GM12878 (cell line): Measurements from ENCODE around the gene PCBD1. TPM values are rescaled to one million over a fixed set of nuclear protein-coding genes. Genes with fewer than 3 reads are reported as not detected.

Source experiments
- ATAC-seq: fragments of 200-7000 bp; cut with Tn5 transposase; 3 replicates; pipeline ENCODE4 v1.9.1; 2020; ENCODE audit warnings: mild to moderate bottlenecking, moderate library complexity
- BruUV-seq: library from RNA; stranded (reverse); fragments of 400-500 nt; replicated peaks from 2 replicates; lab custom pipeline; 2021; lab: Mats Ljungman, UMichigan
- CTCF ChIA-PET: fragments of 300-600 bp; sonication (Branson Sonifier 250); formaldehyde crosslinking; extraction: SDS; loops from one replicate; lab custom pipeline; 2021; ENCODE audit warnings: inconsistent platforms; lab: Yijun Ruan, JAX
- POLR2A ChIA-PET: fragments of 350-600 bp; formaldehyde crosslinking; extraction: SDS; loops from one replicate; lab custom pipeline; 2021; ENCODE audit warnings: inconsistent platforms; lab: Charles Lee
- RAD21 ChIA-PET: fragments of 300-600 bp; sonication (Branson Sonifier 250); formaldehyde crosslinking; loops from one replicate; lab custom pipeline; 2023; ENCODE audit warnings: antibody characterized with exemption; ENCODE audit not compliant: unreplicated experiment; lab: Charles Lee
- SMC1A ChIA-PET: fragments of 300-600 bp; sonication (Branson Sonifier 250); formaldehyde crosslinking; loops from one replicate; lab custom pipeline; 2023; ENCODE audit not compliant: unreplicated experiment, uncharacterized antibody; lab: Charles Lee
- DNase-seq: peaks from one replicate; pipeline ENCODE4 v3.0.0-alpha.2; 2011; ENCODE audit warnings: low read depth, low spot score
- FAIRE-seq: peaks from 3 replicates; lab custom pipeline; 2011; peaks lifted over from hg19 to GRCh38; lab: Jason Lieb, UNC
- H2AFZ ChIP-seq: 2 replicates; pipeline ENCODE4 v1.6.0; 2011; ENCODE audit warnings: low read depth, low read length, control low read depth; ENCODE audit not compliant: control insufficient read depth
- H3K27ac ChIP-seq: 2 replicates; pipeline ENCODE4 v1.5.1; 2011; ENCODE audit warnings: control low read depth; ENCODE audit not compliant: control insufficient read depth, insufficient read depth
- H3K27me3 ChIP-seq, 2 experiments: replicated peaks in 1 of 2; 2 replicates each; pipeline versions ENCODE4 v1.6.0 to v1.6.1; 2011; ENCODE audit warnings: low read length in 1 of 2; ENCODE audit not compliant: control insufficient read depth in 2 of 2, insufficient read depth in 2 of 2
- H3K36me3 ChIP-seq, 2 experiments: 2 replicates each; pipeline ENCODE4 v1.5.1; 2011; ENCODE audit warnings: low read length in 1 of 2; ENCODE audit not compliant: control insufficient read depth in 2 of 2, insufficient read depth in 2 of 2
- H3K4me1 ChIP-seq: 2 replicates; pipeline ENCODE4 v1.6.1; 2011; ENCODE audit warnings: mild to moderate bottlenecking, low read length, moderate library complexity, mixed read lengths; ENCODE audit not compliant: control insufficient read depth, insufficient read depth
- H3K4me2 ChIP-seq: 2 replicates; pipeline ENCODE4 v1.6.0; 2011; ENCODE audit warnings: control low read depth; ENCODE audit not compliant: control insufficient read depth, insufficient read depth
- H3K4me3 ChIP-seq: fragments of 200-600 bp; sonication (generic); 2 replicates; pipeline ENCODE4 v1.5.1; 2016
- H3K79me2 ChIP-seq: 2 replicates; pipeline ENCODE4 v1.6.0; 2011; ENCODE audit warnings: low read length; ENCODE audit not compliant: control insufficient read depth, insufficient read depth
- H3K9ac ChIP-seq: 2 replicates; pipeline ENCODE4 v1.8.0; 2011; ENCODE audit warnings: low read length, control low read depth, mixed read lengths; ENCODE audit not compliant: control insufficient read depth, insufficient read depth
- H3K9me3 ChIP-seq: replicated peaks from 3 replicates; pipeline ENCODE4 v1.5.1; 2011; ENCODE audit warnings: mild to moderate bottlenecking, low read length; ENCODE audit not compliant: control insufficient read depth, insufficient read depth
- H4K20me1 ChIP-seq: 2 replicates; pipeline ENCODE4 v1.6.0; 2011; ENCODE audit not compliant: control insufficient read depth, insufficient read depth
- BCL11A ChIP-seq: IDR thresholded peaks from 2 replicates; pipeline ENCODE4 v1.6.1; 2011; ENCODE audit warnings: low read depth, low read length
- BHLHE40 ChIP-seq, 2 experiments: fragments of 450-650 bp in 1 of 2; IDR thresholded peaks; 2 replicates each; pipeline ENCODE4 v1.6.1; 2011 to 2017; ENCODE audit warnings: low read depth in 2 of 2, borderline replicate concordance in 1 of 2, improper control_type of control experiment in 1 of 2, low read length in 1 of 2, mild to moderate bottlenecking in 1 of 2
- IRF4 ChIP-seq: IDR thresholded peaks from 2 replicates; pipeline ENCODE4 v1.6.1; 2011; ENCODE audit warnings: low read depth, low read length
- MEF2B ChIP-seq: fragments of 450-650 bp; IDR thresholded peaks from 2 replicates; pipeline ENCODE4 v1.6.1; 2018; ENCODE audit warnings: mild to moderate bottlenecking, moderate library complexity; ENCODE audit not compliant: partially characterized antibody, poor library complexity, severe bottlenecking
- MYC ChIP-seq: IDR thresholded peaks from 2 replicates; pipeline ENCODE4 v1.6.1; 2011; ENCODE audit warnings: mild to moderate bottlenecking, low read length, moderate library complexity, inconsistent platforms; ENCODE audit not compliant: insufficient read depth, insufficient replicate concordance, insufficient read length, severe bottlenecking
- NFYB ChIP-seq: IDR thresholded peaks from 2 replicates; pipeline ENCODE4 v1.6.1; 2011; ENCODE audit warnings: low read depth, mild to moderate bottlenecking, low read length, improper control_type of control experiment, moderate library complexity; ENCODE audit not compliant: insufficient read depth
- POLR2A ChIP-seq: IDR thresholded peaks from 2 replicates; pipeline ENCODE4 v1.6.1; 2011; ENCODE audit warnings: low read depth, mild to moderate bottlenecking, low read length
- RELA ChIP-seq: fragments of 450-650 bp; IDR thresholded peaks from 2 replicates; pipeline ENCODE4 v1.8.0; 2014; ENCODE audit warnings: borderline replicate concordance; ENCODE audit not compliant: partially characterized antibody
- RFX5 ChIP-seq: IDR thresholded peaks from 2 replicates; pipeline ENCODE4 v1.6.1; 2011; ENCODE audit warnings: low read depth, low read length, improper control_type of control experiment
- SP1 ChIP-seq: IDR thresholded peaks from one replicate; pipeline ENCODE4 v1.6.1; 2011; ENCODE audit warnings: low read depth, low read length
- TCF12 ChIP-seq: IDR thresholded peaks from 2 replicates; pipeline ENCODE4 v1.6.1; 2011; ENCODE audit warnings: low read depth, mild to moderate bottlenecking, low read length
- WGBS: methylation state at CpG from one replicate; pipeline ENCODE4 v1.1.6; 2016; ENCODE audit warnings: low lambda C conversion rate; ENCODE audit not compliant: insufficient replicate concordance, insufficient coverage; ENCODE audit errors: missing lambda C conversion rate; 5-methylcytosine and 5-hydroxymethylcytosine counted together
- in situ Hi-C: fragments of 300-500 bp; cut with MboI; formaldehyde crosslinking; loops from 9 replicates; pipeline ENCODE4 v1.14.3; 2018; ENCODE audit warnings: mixed read lengths
- intact Hi-C: fragments of 100-400 bp; cut with micrococcal nuclease; formaldehyde crosslinking; loops from one replicate; pipeline ENCODE4 v1.14.2; 2022; ENCODE audit not compliant: unreplicated experiment
- polyA plus RNA-seq, 11 experiments: library from polyadenylated mRNA; depleted of rRNA in 4 of 11; unstranded in 6 of 11; stranded (reverse) in 5 of 11; fragments of >200 nt; fragmentation: Nextera tagmentation in 4 of 11; fragmentation: Illumina TruSeq in 1 of 11; extraction: Ambion mirVana in 4 of 11; extraction: Trizol in 1 of 11; gene quantifications; 1 replicate in 1 of 11; 2 replicates in 10 of 11; pipeline versions ENCODE4 v1.2.1 to v1.2.3, GENCODE V29; 2011 to 2016; ENCODE audit warnings: inconsistent platforms in 2 of 11, missing spikeins in 2 of 11, low read depth in 1 of 11
- total RNA-seq, 4 experiments: library from RNA; depleted of rRNA in 3 of 4; stranded (reverse); fragments of >200 nt in 3 of 4; fragmentation: Illumina TruSeq in 1 of 4; extraction: Trizol in 1 of 4; gene quantifications; 2 replicates each; pipeline versions ENCODE4 v1.2.1 to v1.2.3, GENCODE V29; 2013 to 2021
- TF ChIP-seq, protein P1 (sequence below): fragments of 150-350 bp; IDR thresholded peaks from 2 replicates; pipeline ENCODE4 v1.6.1; 2014; ENCODE audit warnings: mild to moderate bottlenecking, low read depth, low read length
- TF ChIP-seq, protein P2 (sequence below): fragments of 450-650 bp; IDR thresholded peaks from 2 replicates; pipeline ENCODE4 v1.6.1; 2018; ENCODE audit warnings: mild to moderate bottlenecking, low read depth, moderate library complexity; ENCODE audit not compliant: partially characterized antibody

PCBD1 gene
- total and polyA plus RNA-seq, 10 of the 15 experiments (the other 5 are each of a cell fraction or from before 2014, with no cell fraction given) = 5.6 to 66.8 (median 34.2) TPM

DNA sequence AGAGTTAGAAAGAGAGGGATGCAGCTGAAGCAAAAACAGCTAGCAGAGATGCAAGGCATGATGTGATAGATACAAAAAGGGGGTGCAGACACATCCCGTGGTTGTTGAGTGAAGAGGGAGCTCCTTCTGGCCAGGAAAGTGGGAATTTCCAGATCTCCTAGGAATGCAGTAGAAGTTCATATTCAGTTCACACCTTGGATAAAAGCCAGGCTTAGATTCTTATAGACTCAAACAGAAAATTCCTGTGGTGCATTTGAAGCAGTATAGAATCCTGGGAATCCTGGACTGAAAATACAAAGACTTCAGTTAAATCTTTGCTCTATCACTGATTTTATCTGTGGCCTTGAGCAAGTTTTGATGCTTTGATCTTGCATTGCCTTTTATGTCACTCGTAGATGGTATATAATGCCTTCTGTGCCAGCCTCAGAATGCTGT, 38.8 kb downstream of the PCBD1 start:
- no peaks in the 10 kb centered on the region for H3K9me3 ChIP-seq
- no peak for TF ChIP-seq SP1
- TF ChIP-seq IRF4 = no peak
- no peak for TF ChIP-seq MEF2B
- no peak for TF ChIP-seq RFX5
- no peak for TF ChIP-seq TCF12
- TF ChIP-seq BHLHE40 (IDR thresholded peaks at IDR 0.05; ENCODE audit: borderline replicate concordance in 1 of 2, low read depth in 2 of 2, low read length in 1 of 2) = no peak
- SMC1A ChIA-PET = interaction anchor here (1.4 kb wide), 1 partner anchor 17 kb away, joined by 5 read pairs; no protein-coding TSS in a partner anchor
- no peaks in the 10 kb centered on the region for H4K20me1 ChIP-seq
- no peak for ATAC-seq
- intact Hi-C loops (no loop called here), in situ Hi-C loops (no loop called here)
- DNase-seq = no peak
- no peak overlapping the region for H3K4me2 ChIP-seq
- no TSS peak for BruUV-seq
- CTCF ChIA-PET = no interaction called here
- H3K9ac ChIP-seq = no peak overlapping the region
- H3K36me3 ChIP-seq = peaks cover 0 to 4% of the 10 kb centered on the region in 2 experiments; a peak in 1 of 4 replicates
- no peak for FAIRE-seq
- no peaks in the 10 kb centered on the region for H3K4me1 ChIP-seq
- no peaks in the 10 kb centered on the region for H3K79me2 ChIP-seq
- RAD21 ChIA-PET = no interaction called here
- H3K4me3 ChIP-seq = no peak overlapping the region
- H2AFZ ChIP-seq = no peak overlapping the region
- WGBS = 50% methylated on average over 2 of the region's 2 CpGs
- POLR2A ChIA-PET = no interaction called here
- no peaks in the 10 kb centered on the region for H3K27me3 ChIP-seq
- no peak overlapping the region for H3K27ac ChIP-seq

DNA sequence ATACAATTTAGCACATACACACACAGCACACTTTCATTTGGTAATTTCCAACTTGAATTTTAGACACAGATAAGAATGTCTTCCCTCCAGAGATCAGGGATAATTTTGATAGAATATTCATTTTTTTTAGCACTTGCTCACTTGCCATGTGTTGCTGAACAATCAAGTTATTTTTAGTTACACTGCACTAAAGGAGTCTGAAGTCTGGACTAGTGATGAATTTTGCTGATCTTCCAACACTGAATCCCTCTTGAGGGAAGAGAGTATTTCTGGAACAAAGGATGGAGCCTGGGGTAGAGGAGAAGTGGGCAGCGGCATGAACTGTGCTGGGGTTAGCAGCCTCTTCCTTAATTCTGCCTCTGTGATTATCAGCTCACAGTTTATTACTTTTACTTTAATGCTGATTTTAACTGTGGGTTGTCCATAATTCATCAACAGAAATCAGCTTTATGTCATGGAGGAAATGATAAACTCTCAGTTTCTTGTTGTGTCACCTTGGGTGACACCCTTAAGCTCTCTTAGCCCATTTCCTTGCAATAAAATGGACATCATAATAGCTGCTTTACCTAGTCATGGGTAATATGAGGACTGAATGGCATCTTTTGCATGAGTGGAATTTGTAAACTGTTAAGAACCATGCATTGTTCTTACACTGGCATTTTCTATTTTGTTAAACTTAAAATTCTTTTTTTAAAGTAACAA, 40.6 kb downstream of the PCBD1 start:
- H3K9ac ChIP-seq = no peak overlapping the region
- intact Hi-C loops = no loop called here
- ATAC-seq (no peak), DNase-seq (no peak), FAIRE-seq (no peak)
- no peak overlapping the region for H3K4me3 ChIP-seq
- H3K4me1 ChIP-seq = no peaks in the 10 kb centered on the region
- no peaks in the 10 kb centered on the region for H3K27me3 ChIP-seq
- H3K79me2 ChIP-seq = no peaks in the 10 kb centered on the region
- no peaks in the 10 kb centered on the region for H3K9me3 ChIP-seq
- 0 out of 4 replicates have a peak, but pooled peaks cover 0 to 2% of the 10 kb centered on the region in 2 experiments for H3K36me3 ChIP-seq
- ChIA-PET SMC1A (interaction anchor here (1.3 kb wide), 1 partner anchor 16 kb away, joined by 3 read pairs; no protein-coding TSS in a partner anchor), POLR2A (no interaction called here), CTCF (no interaction called here), RAD21 (no interaction called here)
- no TSS peak for BruUV-seq
- in situ Hi-C loops = no loop called here
- H3K27ac ChIP-seq = no peak overlapping the region
- no peaks in the 10 kb centered on the region for H4K20me1 ChIP-seq
- WGBS = 100% methylated on average over 1 of the region's 1 CpG
- H2AFZ ChIP-seq = no peak overlapping the region
- H3K4me2 ChIP-seq = no peak overlapping the region
- TF ChIP-seq, protein P1, sequence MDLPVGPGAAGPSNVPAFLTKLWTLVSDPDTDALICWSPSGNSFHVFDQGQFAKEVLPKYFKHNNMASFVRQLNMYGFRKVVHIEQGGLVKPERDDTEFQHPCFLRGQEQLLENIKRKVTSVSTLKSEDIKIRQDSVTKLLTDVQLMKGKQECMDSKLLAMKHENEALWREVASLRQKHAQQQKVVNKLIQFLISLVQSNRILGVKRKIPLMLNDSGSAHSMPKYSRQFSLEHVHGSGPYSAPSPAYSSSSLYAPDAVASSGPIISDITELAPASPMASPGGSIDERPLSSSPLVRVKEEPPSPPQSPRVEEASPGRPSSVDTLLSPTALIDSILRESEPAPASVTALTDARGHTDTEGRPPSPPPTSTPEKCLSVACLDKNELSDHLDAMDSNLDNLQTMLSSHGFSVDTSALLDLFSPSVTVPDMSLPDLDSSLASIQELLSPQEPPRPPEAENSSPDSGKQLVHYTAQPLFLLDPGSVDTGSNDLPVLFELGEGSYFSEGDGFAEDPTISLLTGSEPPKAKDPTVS = no peak
- TF ChIP-seq NFYB = no peak
- no peak for TF ChIP-seq POLR2A
- TF ChIP-seq BHLHE40 (IDR thresholded peaks at IDR 0.05; ENCODE audit: borderline replicate concordance in 1 of 2, low read depth in 2 of 2, low read length in 1 of 2) = no peak
- TF ChIP-seq MYC = no peak
- TF ChIP-seq RELA = no peak
- TF ChIP-seq, protein P2, sequence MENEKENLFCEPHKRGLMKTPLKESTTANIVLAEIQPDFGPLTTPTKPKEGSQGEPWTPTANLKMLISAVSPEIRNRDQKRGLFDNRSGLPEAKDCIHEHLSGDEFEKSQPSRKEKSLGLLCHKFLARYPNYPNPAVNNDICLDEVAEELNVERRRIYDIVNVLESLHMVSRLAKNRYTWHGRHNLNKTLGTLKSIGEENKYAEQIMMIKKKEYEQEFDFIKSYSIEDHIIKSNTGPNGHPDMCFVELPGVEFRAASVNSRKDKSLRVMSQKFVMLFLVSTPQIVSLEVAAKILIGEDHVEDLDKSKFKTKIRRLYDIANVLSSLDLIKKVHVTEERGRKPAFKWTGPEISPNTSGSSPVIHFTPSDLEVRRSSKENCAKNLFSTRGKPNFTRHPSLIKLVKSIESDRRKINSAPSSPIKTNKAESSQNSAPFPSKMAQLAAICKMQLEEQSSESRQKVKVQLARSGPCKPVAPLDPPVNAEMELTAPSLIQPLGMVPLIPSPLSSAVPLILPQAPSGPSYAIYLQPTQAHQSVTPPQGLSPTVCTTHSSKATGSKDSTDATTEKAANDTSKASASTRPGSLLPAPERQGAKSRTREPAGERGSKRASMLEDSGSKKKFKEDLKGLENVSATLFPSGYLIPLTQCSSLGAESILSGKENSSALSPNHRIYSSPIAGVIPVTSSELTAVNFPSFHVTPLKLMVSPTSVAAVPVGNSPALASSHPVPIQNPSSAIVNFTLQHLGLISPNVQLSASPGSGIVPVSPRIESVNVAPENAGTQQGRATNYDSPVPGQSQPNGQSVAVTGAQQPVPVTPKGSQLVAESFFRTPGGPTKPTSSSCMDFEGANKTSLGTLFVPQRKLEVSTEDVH = no peak
- TF ChIP-seq BCL11A = no peak
